Measurements from ENCODE around the gene UGT1A3.
A peak's percentile ranks its signal among the peaks of the same experiment; 100 is the strongest.
"Not testable (repeated sequence)": the region's sequence is repeated elsewhere in the genome, so short reads cannot be mapped to it uniquely, and the experiment has no call there.

UGT1A3 gene

GRCh38 chr2:233708942-233709341 lies 19.9 kb upstream of the UGT1A3 start:
- no peak for DNase-seq

GRCh38 chr2:233711312-233712008 lies 17.4 kb upstream of the UGT1A3 start:
- DNase-seq, result peak; percentile 82

GRCh38 chr2:233712611-233713261 lies 16.1 kb upstream of the UGT1A3 start, which contains the start of gene UGT1A5:
TSS of gene UGT1A5 (plus strand) at chr2:233712907. CDS start at chr2:233712992, 85 bp downstream.
- DNase-seq, result no peak

DNA sequence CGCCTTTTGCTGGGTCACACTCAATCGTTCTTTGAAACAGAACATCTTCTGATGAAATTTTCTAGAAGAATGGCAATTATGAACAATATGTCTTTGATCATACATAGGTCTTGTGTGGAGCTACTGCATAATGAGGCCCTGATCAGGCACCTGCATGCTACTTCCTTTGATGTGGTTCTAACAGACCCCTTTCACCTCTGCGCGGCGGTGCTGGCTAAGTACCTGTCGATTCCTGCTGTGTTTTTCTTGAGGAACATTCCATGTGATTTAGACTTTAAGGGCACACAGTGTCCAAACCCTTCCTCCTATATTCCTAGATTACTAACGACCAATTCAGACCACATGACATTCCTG lies 15.6 kb upstream of the UGT1A3 start:
- DNase-seq, result no peak

GRCh38 chr2:233714121-233714520 lies 14.7 kb upstream of the UGT1A3 start:
- DNase-seq, result no peak

DNA sequence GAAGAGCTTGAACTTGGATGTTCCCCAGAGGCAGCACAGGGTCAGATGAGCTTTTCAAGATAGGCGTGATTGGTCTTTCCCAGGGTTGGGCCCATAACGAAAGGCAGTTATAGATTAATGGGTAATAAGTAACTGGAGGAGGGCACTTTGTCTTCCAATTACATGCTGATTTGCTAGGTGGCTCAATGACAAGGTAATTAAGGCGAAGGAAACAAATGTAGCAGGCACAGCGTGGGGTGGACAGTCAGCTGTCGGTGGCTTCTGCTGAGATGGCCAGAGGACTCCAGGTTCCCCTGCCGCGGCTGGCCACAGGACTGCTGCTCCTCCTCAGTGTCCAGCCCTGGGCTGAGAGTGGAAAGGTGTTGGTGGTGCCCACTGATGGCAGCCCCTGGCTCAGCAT lies 10.3 kb upstream of the UGT1A3 start, which contains the start of gene UGT1A4:
UGT1A4 (plus strand) TSS at position 185 of the 400 bp plus-strand sequence; CDS start at position 270, 85 bp downstream.
- DNase-seq, result no peak

DNA sequence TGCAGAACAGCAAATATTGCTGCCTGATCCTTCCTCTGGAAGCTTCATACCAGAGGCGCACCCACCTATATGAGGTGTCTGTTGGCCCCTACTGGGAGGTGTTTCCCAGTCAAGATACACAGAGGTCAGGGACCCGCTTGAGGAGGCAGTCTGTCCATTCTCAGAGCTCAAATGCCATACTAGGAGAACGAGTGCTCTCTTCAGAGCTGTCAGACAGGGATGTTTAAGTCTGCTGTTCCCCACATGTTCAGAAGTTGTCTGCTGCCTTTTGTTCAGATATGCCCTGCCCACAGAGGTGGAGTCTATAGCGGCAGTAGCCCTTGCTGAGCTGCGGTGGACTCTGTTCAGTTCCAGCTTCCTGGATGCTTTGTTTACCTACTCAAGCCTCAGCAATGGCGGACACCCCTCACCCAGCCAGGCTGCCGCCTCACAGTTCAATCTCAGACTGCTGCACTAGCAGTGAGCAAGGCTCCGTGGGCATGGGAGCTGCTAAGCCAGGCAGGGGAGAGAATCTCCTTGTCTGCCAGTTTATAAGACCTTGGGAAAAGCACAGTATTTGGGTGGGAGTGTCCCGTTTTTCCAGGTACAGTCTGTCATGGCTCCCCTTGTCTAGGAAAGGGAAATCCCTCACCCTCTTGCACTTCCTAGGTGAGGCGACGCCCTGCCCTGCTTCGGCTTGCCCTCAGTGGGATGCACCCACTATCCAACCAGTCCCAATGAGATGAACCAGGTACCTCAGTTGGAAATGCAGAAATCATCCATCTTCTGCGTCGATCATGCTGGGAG lies 8.2 kb downstream of the UGT1A3 start:
- DNase-seq, result not testable (repeated sequence)

DNA sequence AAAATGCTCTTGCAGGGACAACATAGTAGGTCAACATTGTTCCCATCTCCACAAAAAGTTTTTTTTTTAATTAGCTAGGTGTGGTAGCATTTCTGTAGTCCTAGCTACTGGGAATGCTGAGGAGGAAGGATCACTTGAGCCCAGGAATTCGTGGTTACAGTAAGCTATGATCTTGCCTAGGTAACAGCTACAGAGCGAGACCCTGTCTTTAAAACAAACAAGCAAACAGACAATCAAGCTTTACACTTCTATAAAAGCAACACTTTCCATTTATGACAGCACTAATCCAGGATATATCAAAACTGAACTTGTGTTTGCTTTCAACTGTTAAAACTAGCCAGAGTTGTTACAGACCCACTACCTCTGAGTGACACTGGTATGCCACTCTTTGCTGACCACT lies 12.0 kb downstream of the UGT1A3 start:
- DNase-seq, result no peak

DNA sequence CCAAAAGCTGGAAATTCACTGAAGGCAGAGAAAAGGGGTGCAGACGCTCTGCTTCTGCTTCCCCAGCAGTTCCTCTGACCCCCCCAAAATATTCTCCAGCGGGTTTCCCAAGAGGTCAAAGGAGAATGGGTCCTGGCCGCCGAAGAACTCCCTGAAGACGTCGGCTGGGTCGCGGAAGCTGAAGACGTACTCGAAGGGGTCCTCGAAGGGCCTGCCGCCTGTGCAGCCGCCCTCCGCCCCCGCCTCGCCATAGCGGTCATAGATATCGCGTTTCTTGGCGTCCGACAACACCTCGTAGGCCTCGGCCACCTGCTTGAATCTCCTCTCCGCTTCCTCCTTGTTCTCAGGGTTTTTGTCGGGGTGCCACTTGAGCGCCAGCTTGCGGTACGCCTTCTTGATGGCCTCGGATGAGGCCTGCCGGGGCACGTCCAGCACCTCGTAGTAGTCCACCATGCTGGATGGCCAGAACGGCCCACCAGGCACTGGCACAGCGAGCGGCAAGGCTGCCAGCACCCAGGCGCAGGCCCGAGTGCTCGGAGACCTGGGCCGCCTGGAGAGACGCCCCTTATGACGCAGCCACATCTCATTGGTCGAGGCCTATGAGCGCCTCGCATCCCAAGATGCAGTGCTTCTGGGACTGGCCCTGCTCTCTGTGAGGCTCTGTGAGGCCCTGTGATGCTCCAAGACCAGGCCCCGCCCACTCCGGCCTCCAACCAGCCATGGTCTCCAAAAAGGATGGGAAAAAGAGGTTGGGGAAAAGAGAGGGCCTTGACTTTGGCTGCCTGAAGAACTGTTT lies 14.8 kb downstream of the UGT1A3 start:
- DNase-seq, result no peak

GRCh38 chr2:233745073-233745755 lies 16.4 kb downstream of the UGT1A3 start:
- no peak for DNase-seq

GRCh38 chr2:233745838-233746237 lies 17.0 kb downstream of the UGT1A3 start:
- DNase-seq, result not testable (repeated sequence)

DNA sequence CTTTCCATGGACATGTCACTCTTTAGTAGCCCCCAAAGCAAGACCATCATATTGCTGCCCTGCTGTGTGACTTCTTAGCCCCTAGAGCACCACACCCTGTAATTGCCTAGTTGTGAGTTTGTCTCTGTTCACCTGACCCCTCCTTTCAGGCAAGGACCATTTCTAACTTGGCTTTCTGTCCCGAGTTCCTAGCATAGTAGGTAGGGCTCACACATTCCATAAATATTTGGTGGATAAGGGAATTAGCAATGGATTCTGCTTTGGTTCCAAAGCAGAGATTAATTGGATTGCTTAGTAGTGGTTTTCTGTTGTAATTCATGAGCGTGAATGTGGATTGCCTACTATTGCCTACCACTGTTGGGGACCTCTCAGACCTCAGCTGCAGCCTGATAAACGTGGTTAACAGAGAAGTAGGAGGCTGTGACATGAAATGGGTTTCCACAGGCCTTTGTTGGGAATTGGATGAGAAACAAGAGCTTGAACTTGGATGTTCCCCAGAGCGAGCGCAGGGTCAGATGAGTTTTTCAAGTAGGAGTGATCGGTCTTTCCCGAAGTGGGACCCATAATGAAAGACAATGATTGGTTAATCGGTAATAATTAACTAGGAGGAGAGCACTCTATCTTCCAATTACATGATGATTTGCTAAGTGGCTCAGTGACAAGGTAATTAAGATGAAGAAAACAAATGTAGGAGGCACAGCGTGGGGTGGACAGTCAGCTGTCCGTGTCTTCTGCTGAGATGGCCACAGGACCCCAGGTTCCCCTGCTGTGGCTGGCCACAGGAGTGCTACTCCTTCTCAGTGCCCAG lies 17.8 kb downstream of the UGT1A3 start:
- no peak for DNase-seq

DNA sequence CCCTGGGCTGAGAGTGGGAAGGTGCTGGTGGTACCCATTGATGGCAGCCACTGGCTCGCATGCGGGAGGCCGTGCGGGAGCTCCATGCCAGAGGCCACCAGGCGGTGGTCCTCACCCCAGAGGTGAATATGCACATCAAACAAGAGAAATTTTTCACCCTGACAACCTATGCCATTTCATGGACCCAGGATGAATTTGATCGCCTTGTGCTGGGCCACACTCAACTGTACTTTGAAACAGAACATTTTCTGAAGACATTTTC lies 18.4 kb downstream of the UGT1A3 start:
- DNase-seq, result no peak

DNA sequence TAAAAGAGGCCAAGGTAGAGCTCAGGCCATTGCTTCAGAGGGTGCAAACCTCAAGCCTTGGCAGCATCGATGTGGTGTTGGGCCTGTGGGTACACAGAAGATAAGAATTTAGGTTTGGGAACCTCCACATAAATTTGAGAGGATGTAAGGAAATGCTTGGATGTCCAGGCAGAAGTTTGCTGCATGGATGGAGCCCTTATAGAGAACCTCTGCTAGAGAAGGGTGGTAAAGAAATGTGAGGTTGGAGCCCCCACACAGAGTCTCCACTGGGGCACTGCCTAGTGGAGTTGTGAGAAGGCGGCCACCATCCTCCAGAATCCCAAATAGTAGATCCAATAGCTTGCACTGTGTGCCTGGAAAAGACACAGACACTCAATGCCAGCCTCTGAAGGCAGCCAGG lies 21.8 kb downstream of the UGT1A3 start:
- DNase-seq, result not testable (repeated sequence)

DNA sequence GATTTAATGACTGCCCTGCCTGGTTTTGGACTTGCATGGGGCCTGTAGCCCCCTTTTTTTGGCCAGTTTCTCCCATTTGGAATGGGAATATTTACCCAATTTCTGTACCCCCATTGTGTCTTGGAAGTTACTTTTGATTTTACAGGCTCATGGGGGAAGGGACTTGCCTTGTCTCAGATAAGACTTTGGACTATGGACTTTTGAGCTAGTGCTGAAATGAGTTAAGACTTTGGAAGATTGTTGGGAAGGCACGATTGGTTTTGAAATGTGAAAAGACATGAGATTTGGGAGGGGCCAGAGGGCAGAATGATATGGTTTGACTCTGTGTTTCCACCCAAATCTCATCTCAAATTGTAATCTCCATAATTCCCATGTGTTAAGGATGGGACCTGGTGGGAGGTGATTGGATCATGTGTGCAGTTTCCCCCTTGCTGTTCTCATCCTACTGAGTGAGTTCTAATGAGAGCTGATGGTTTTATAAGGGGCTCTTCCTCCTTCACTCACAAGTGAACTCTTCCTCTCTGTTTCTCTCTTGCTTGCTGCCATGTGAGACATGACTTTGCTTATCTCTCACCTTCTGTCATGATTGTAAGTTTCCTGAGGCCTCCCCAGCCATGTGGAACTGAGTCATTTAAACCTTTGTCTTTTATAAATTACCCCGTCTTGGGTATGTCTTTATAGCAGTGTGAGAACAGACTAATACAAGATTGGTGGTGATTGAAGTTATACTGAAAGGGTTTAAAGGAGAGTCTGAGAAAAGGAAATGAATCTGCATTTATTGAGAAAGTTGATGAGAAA lies 22.6 kb downstream of the UGT1A3 start:
- DNase-seq, result not testable (repeated sequence)

DNA sequence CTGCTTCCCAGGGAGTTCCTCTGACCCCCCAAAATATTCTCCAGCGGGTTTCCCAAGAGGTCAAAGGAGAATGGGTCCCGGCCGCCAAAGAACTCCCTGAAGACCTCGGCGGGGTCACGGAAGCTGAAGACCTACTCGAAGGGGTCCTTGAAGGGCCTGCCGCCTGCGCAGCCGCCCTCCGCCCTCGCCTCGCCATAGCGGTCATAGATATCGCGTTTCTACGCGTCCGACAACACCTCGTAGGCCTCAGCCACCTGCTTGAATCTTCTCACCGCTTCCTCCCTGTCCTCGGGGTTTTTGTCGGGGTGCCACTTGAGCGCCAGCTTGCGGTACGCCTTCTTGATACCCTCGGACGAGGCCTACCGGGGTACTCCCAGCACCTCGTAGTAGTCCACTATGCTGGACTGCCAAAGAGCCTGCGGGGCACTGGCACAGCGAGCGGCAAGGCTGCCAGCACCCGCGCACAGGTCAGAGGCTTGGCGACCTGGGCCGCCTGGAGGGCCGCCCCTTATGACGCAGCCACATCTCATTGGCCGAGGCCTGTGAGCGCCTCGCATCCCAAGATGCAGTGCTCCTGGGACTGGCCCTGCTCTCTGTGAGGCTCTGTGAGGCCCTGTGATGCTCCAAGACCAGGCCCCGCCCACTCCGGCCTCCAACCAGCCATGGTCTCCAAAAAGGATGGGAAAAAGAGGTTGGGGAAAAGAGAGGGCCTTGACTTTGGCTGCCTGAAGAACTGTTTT lies 26.2 kb downstream of the UGT1A3 start:
- no peak for DNase-seq

GRCh38 chr2:233756429-233757081 lies 27.7 kb downstream of the UGT1A3 start:
- no peak for DNase-seq

DNA sequence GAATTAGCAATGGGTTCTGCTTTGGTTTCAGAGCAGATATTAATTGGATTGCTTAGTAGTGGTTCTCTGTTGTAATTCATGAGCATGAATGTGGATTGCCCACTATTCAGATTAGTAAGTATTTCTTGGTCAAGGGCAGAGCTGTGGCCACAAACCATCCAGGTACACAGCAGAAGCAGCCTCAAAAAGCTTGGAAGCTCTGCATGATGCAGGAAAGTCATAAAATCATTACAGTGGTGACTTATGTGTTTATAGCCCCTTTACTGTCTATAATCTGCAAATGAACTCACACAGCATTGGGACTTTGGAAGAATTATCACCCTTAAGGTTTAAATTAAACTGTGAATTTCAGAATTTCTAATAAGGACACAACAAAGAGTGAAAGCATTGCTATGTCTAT lies 29.3 kb downstream of the UGT1A3 start:
- no peak for DNase-seq

GRCh38 chr2:233758849-233759248 lies 30.0 kb downstream of the UGT1A3 start:
- DNase-seq, result no peak

DNA sequence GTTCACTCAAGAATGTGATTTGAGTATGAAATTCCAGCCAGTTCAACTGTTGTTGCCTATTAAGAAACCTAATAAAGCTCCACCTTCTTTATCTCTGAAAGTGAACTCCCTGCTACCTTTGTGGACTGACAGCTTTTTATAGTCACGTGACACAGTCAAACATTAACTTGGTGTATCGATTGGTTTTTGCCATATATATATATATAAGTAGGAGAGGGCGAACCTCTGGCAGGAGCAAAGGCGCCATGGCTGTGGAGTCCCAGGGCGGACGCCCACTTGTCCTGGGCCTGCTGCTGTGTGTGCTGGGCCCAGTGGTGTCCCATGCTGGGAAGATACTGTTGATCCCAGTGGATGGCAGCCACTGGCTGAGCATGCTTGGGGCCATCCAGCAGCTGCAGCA lies 31.2 kb downstream of the UGT1A3 start, which contains the start of gene UGT1A1:
UGT1A1 (plus strand) TSS at position 228 of the 400 bp plus-strand sequence; CDS start at position 246, 18 bp downstream.
- DNase-seq, result no peak
